GM12872 (cell line): ENCODE data around the gene SEMA4C.

Experiments used
- CTCF ChIP-seq: IDR thresholded peaks from 3 replicates; pipeline ENCODE4 v1.5.1; 2011; ENCODE audit warnings: low read depth, mild to moderate bottlenecking, low read length, moderate library complexity; ENCODE audit not compliant: insufficient read depth

SEMA4C gene

GRCh38 chr2:96903318-96903717 lies 33.4 kb upstream of the SEMA4C start:
- TF ChIP-seq CTCF, result no peak

GRCh38 chr2:96900237-96900636 lies 30.4 kb upstream of the SEMA4C start:
- no peak for TF ChIP-seq CTCF

GRCh38 chr2:96899413-96899741 lies 29.5 kb upstream of the SEMA4C start:
- no peak for TF ChIP-seq CTCF

GRCh38 chr2:96898641-96899412 lies 28.9 kb upstream of the SEMA4C start:
- no peak for TF ChIP-seq CTCF

GRCh38 chr2:96898135-96898505 lies 28.2 kb upstream of the SEMA4C start:
- no peak for TF ChIP-seq CTCF

GRCh38 chr2:96897491-96898134 lies 27.7 kb upstream of the SEMA4C start:
- no peak for TF ChIP-seq CTCF

GRCh38 chr2:96895746-96896651 lies 26.1 kb upstream of the SEMA4C start:
- no peak for TF ChIP-seq CTCF
